GM19372 (cell line): ENCODE results near the gene WDR45.
"Not testable (repeated sequence)": the region's sequence is repeated elsewhere in the genome, so short reads cannot be mapped to it uniquely, and the experiment has no call there.

ENCODE experiments used
- ATAC-seq: cut with Tn5 transposase; IDR thresholded peaks from one replicate; pipeline ENCODE4 v1.9.1; 2021; ENCODE audit warnings: mild to moderate bottlenecking, low read depth, moderate library complexity; ENCODE audit not compliant: unreplicated experiment

Gene WDR45

DNA sequence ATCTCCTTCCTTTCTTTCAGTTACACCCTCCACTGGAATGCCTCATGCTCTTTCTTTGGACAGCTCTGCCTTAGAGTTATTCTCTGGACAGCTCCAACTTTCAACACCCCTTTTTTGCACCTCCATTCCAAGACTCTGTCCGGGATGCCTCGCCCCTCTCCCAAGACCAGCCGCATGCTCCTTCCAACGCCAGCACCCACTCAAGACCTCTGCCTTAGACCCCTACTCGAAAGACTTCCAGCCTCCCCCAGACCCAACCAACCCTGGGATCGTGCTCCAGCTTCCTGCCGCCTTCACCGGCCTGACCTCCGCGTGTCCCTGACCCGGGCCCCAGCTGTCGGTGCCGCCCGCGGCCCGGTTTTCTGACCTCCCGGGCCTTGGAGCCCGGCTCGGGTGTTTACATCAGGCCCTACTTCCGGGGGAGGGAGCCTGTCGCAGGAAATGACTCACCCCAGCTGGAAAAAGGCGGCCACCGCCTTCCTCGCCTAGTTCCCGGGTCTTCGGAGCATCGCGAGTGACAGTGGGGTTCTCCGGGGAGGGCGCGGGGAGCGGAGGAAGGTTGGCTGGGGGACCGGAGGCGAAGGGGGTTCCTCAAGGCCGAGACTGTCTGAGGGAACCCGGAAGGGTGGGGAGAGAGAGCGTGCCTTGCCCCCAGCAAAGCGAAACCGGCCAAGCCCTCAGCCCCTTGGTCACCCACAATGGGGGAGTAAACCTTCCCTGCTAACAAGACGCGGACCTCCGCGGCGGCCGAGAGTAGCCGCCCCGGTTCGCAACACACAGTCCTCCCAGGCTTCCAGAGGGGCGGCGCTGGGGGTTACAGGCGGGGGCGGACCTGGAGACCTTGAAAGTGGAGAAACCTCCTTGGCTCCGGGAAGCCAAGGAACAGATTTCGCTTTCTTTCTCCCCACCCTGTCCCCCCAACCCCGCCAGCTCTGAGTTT, at the start of gene WDR45:
Gene WDR45 (minus strand): TSS at position 399 of the 940 bp plus-strand sequence. CDS start 1,792 bp downstream, outside the sequence.
- ATAC-seq, result no peak

GRCh38 chrX:49129427-49129826, 49.7 kb upstream of the WDR45 start:
- ATAC-seq, result no peak

DNA sequence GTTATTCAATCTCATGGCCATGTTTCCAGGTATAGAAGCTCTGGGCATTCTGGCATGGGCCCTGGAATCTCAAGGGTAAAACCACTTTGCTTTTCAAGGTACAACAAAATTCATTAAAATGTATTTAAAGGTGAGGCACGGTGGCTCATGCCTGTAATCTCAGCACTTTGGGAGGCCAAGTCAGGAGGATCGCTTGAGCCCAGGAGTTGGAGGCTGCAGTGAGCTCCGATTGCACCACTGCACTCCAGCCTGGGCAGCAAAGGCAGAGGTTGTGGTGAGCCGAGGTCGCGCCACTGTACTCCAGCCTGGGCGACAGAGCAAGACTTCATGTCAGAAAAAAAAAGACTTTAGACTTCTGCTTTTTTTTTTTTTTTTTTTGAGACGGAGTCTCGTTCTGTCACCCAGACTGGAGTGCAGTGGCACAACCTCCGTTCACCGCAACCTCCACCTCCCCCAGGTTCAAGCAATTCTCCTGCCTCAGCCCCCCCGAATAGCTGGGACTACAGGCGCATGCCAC, 48.1 kb upstream of the WDR45 start:
- ATAC-seq, result not testable (repeated sequence)

- no peak for ATAC-seq
Observed at GRCh38 chrX:49122499-49122898, 42.8 kb upstream of the WDR45 start.

GRCh38 chrX:49120091-49120490, 40.4 kb upstream of the WDR45 start:
- no peak for ATAC-seq

- ATAC-seq, result no peak
Observed at GRCh38 chrX:49117581-49117980, 37.9 kb upstream of the WDR45 start.

GRCh38 chrX:49116716-49117115, 37.0 kb upstream of the WDR45 start:
- ATAC-seq, result no peak

DNA sequence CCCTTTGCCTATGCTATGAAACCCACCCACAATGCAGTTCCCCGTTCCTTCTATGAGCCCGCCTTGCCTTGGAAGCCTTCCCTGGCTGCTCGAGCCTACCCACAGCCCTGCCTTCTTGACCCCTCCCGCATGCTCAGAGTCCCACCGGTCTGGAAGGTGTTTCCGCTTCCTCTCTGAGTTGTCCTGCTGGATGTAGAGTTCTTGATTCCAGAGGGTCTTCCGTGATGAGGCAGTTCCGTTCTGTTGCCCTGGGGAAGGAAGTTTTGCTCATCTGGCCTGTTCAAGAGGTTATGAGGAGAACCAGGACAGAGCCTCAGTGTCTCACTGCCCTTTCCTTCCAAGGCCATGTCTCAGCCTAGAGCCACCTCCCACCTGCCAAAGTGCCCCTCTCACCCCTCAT, 36.4 kb upstream of the WDR45 start:
- no peak for ATAC-seq

DNA sequence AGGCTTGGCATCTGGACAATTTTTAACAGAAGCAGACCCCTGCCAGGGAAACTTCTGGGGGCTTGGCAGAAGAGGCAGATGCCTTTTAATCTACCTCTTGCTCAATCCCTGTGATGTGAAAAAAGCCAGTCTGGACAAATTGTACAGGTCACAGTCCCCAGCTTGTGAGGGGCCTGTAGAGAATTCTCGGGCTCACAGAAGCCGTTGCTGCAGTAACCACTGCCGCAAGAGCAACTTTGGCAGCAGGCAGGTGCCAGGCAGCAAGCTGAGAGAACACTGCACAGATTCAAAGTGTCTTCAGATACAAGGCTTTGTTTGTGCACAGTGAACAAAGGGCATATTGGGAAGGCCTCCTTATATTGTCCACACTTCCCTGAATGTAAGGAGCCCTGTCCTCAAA, 32.1 kb upstream of the WDR45 start:
- ATAC-seq, result no peak

- no peak for ATAC-seq
Observed at GRCh38 chrX:49110417-49110816, 30.7 kb upstream of the WDR45 start.

DNA sequence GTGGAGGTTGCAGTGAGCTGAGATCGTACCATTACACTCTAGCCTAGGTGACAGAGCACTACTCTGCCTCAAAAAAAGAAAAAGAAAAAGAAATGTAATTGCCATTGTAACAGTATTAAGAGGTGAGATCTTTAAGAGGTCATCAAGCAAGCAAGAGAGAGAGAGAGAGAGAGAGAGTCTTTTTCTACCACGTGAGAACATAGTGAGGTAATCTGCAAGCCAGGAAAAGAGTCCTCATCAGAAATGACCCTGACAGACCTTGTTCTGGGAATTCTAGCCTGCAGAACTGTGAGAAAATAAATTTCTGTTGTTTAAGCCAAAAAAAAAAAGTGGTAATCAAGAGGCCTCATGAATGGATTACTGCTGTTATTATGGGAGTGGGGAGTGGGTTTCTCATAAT, 29.0 kb upstream of the WDR45 start:
- no peak for ATAC-seq

- ATAC-seq, result no peak
Observed at GRCh38 chrX:49106930-49107329, 27.2 kb upstream of the WDR45 start.

GRCh38 chrX:49106296-49106695, 26.6 kb upstream of the WDR45 start:
- no peak for ATAC-seq

DNA sequence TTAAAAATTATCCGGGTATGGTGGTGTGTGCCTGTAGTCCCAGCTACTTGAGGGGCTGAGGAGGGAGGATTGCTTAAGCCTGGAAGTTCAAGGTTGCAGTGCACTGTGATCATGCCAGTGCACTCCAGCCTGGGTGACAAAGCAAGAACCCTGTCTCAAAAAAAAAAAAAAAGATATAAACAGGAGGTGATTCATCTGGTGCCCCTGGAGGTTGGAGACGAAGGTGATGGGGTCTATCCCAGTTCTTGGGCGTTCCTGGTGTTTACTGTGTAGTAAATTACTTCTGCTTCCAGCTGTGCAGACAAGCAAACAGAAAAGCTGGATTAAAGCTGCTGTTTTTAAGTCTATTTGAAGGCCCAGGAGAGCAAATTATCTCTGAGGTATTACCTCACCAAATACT, 23.9 kb upstream of the WDR45 start:
- ATAC-seq, result no peak

DNA sequence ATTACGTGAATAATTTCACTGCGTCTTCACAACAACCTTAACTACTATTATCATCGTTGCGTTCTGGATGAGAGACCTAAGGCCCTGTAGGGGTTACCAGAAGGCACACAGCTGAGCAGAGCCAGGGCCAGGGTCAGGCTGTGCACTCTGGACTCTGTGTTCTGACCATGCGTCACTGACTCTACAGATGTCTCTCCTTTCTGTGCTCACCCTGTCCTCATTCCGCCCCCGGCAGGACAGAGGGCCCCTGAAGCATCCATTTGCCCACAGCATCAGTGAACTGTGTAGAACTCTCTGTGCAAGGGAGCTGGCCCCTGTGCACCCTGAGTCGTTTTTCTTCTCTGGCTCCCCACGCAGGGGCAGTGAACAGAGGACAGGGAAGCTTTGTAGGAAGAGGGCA, 22.5 kb upstream of the WDR45 start:
- ATAC-seq, result no peak

DNA sequence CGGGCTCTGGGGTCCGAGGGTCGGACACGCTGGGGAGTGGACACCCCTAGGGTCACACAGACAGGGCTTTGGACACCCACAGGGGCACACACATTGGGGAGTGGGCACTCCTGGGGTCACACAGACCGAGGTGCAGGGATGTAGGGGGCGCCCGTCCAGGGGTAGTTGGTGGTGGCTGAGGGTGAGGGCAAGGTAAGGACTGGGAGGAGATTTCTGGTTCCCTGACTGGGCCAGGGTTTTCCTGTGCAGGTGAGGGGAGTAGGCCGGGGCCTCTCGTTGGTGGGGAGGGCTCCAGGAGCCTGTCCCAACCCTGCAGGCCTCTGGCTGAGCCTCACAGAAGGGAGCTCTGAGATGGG, 21.9 kb upstream of the WDR45 start:
- peak; percentile 4 for ATAC-seq

GRCh38 chrX:49100704-49101628, 21.3 kb upstream of the WDR45 start:
- ATAC-seq, result peak; percentile 95

- no peak for ATAC-seq
Observed at GRCh38 chrX:49096419-49096818, 16.7 kb upstream of the WDR45 start.

GRCh38 chrX:49089553-49089952, 9.9 kb upstream of the WDR45 start:
- no peak for ATAC-seq

DNA sequence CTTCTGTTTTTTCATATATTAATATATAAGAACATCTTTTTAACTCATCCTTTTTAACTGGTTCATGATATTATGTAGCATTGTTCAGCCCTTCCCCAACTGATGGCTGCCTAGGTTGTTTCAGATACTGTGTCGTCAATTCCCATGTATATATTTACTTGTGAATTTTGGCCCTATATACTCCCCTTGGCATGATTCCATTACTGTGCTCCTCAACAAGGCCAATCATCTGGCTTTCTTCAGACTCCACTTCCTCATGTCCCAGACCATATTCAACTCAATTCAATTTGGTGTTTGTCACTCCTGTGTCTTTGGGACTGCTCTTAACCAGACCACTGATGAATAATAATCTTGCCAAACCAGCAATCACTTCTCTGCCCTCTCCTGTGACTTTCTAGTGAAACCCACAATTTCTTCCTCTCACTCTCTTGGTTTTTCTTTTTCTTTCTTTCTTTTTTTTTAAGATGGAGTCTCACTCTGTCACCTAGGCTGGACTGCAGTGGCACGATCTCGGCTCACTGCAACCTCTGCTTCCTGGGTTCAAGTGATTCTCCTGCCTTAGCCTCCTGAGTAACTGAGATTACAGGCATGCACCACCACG, 2.7 kb upstream of the WDR45 start:
- no peak for ATAC-seq

DNA sequence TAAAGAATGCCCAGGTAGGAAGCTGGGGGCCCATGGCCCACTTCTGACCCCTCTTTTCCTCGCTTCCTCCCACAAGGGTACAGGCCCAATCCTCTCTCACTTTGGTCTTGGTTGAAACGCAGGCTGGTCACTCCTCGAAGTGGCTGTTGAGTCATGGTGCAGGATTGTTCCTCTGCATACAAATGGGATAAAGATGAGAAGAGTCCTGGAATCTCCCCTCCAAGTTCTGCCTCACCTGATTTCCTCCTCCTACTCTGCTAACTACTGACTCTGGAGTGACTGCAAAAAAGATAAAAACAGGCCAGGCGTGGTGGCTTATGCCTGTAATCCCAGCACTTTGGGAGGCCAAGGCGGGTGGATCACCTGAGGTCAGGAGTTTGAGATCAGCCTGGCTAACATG, 1.7 kb downstream of the WDR45 start:
- no peak for ATAC-seq
